HG02981 (cell line): ENCODE results near the gene TGFB1.

ENCODE experiments used
- ATAC-seq: cut with Tn5 transposase; IDR thresholded peaks from one replicate; pipeline ENCODE4 v1.9.1; 2021; ENCODE audit warnings: mild to moderate bottlenecking, moderate library complexity; ENCODE audit not compliant: unreplicated experiment

The TGFB1 gene

GRCh38 chr19:41323023-41323422 is 30.7 kb downstream of the TGFB1 start:
- ATAC-seq = no peak

GRCh38 chr19:41322451-41322850 is 31.3 kb downstream of the TGFB1 start:
- ATAC-seq = no peak

- ATAC-seq = no peak
Observed at GRCh38 chr19:41321600-41322270, 32.0 kb downstream of the TGFB1 start.

- no peak for ATAC-seq
Observed at GRCh38 chr19:41321204-41321599, 32.5 kb downstream of the TGFB1 start.

- no peak for ATAC-seq
Observed at GRCh38 chr19:41320568-41320967, 33.2 kb downstream of the TGFB1 start.

- no peak for ATAC-seq
Observed at GRCh38 chr19:41320185-41320518, 33.6 kb downstream of the TGFB1 start.

- no peak for ATAC-seq
Observed at GRCh38 chr19:41319500-41320184, 34.1 kb downstream of the TGFB1 start.

- no peak for ATAC-seq
Observed at GRCh38 chr19:41318696-41319499, 34.8 kb downstream of the TGFB1 start.

GRCh38 chr19:41316306-41316920 is 37.3 kb downstream of the TGFB1 start:
- ATAC-seq = no peak

- ATAC-seq = no peak
Observed at GRCh38 chr19:41311613-41312012, 42.1 kb downstream of the TGFB1 start.

- no peak for ATAC-seq
Observed at GRCh38 chr19:41311072-41311471, 42.6 kb downstream of the TGFB1 start.

- ATAC-seq = peak; percentile 64
Observed at GRCh38 chr19:41310033-41310831, 43.5 kb downstream of the TGFB1 start, which contains the start of gene CCDC97. CCDC97 (plus strand) TSS chr19:41310172; CDS start chr19:41310311, 139 bp downstream.

- no peak for ATAC-seq
Observed at GRCh38 chr19:41309180-41310032, 44.3 kb downstream of the TGFB1 start.

- no peak for ATAC-seq
Observed at GRCh38 chr19:41308450-41309179, 45.1 kb downstream of the TGFB1 start.

GRCh38 chr19:41307954-41308449 is 45.7 kb downstream of the TGFB1 start:
- ATAC-seq = no peak

- no peak for ATAC-seq
Observed at GRCh38 chr19:41307090-41307875, 46.4 kb downstream of the TGFB1 start.

GRCh38 chr19:41305927-41306793 is 47.6 kb downstream of the TGFB1 start:
- ATAC-seq = no peak
